ENCODE measurements around the gene KLHL29. TPM values are rescaled to one million over a fixed set of nuclear protein-coding genes. Genes with fewer than 3 reads are reported as not detected.
A peak's percentile ranks its signal among the peaks of the same experiment; 100 is the strongest.

The KLHL29 gene
- polyA plus RNA-seq, 3 donors = 0.03 TPM; not detected in 2

- Mint-ChIP-seq H3K9me3 (peaks cover 0 to 2% (median 0%) of the 10 kb centered on the region in 7 donors), H3K27ac (no peak overlapping the region), H3K27me3 (ENCODE audit: low read depth in 3 of 3) (peaks cover 28 to 51% (median 28%) of the 10 kb centered on the region in 3 donors), H3K4me1 (peaks cover 29% of the 10 kb centered on the region), H3K4me3 (no peak overlapping the region), H3K36me3 (no peaks in the 10 kb centered on the region)
- H3K4me1 ChIP-seq (ENCODE audit: control insufficient read depth in 1 of 2, insufficient read depth in 2 of 2, low read length in 2 of 2) = peaks cover 15% of the 10 kb centered on the region in 2 donors
- no peak overlapping the region for H2AFZ ChIP-seq (ENCODE audit: insufficient read depth, low read depth, low read length, poor library complexity, severe bottlenecking)
- no peak overlapping the region for H3K4me3 ChIP-seq (replicated peaks in 1 of 3; ENCODE audit: low read depth in 2 of 3, low read length in 3 of 3)
- H3K27ac ChIP-seq (ENCODE audit: low read depth in 1 of 2, low read length in 2 of 2) = no peak overlapping the region
- H3K27me3 ChIP-seq (ENCODE audit: control insufficient read depth in 2 of 2, insufficient read depth in 2 of 2, low read length in 2 of 2) = peaks cover 11 to 25% of the 10 kb centered on the region in 2 donors
- H3K79me2 ChIP-seq (ENCODE audit: insufficient read depth, low read length) = no peaks in the 10 kb centered on the region
- no peak for DNase-seq
- no peaks in the 10 kb centered on the region for H4K20me1 ChIP-seq (ENCODE audit: insufficient read depth, low read length)
- intact Hi-C loops (cut with micrococcal nuclease) = no loop called here
- TF ChIP-seq CTCF (IDR thresholded peaks at IDR 0.05) = no peak
- H3K9me3 ChIP-seq (replicated peaks in 1 of 2; ENCODE audit: control insufficient read depth in 1 of 2, insufficient read depth in 1 of 2, low read length in 2 of 2) = no peaks in the 10 kb centered on the region
- no peak overlapping the region for H3K9ac ChIP-seq (ENCODE audit: insufficient read depth, low read length, poor library complexity, severe bottlenecking)
- no peaks in the 10 kb centered on the region for H3K36me3 ChIP-seq (replicated peaks in 1 of 2; ENCODE audit: control insufficient read depth in 1 of 2, insufficient read depth in 2 of 2, low read length in 2 of 2)
- H3K4me2 ChIP-seq (replicated peaks; ENCODE audit: extremely low read depth, low read length, poor library complexity, severe bottlenecking) = no peak overlapping the region
- 77% methylated on average over 10 of the region's 14 CpGs for WGBS (ENCODE audit: insufficient coverage)
Measured at GRCh38 chr2:23449831-23450331, 64.9 kb downstream of the KLHL29 start.

- no peak overlapping the region for H3K9ac ChIP-seq (ENCODE audit: insufficient read depth, low read length, poor library complexity, severe bottlenecking)
- Mint-ChIP-seq H3K4me3 (peak overlapping the region in 1 of 2 donors; percentile 50), H3K27me3 (ENCODE audit: low read depth in 3 of 3) (peaks cover 23 to 44% (median 26%) of the 10 kb centered on the region in 3 donors), H3K9me3 (peaks cover 0 to 2% (median 0%) of the 10 kb centered on the region in 7 donors), H3K36me3 (no peaks in the 10 kb centered on the region), H3K27ac (no peak overlapping the region), H3K4me1 (peaks cover 33% of the 10 kb centered on the region)
- H3K27me3 ChIP-seq (ENCODE audit: control insufficient read depth in 2 of 2, insufficient read depth in 2 of 2, low read length in 2 of 2) = peaks cover 6 to 17% of the 10 kb centered on the region in 2 donors
- H2AFZ ChIP-seq (ENCODE audit: insufficient read depth, low read depth, low read length, poor library complexity, severe bottlenecking) = no peak overlapping the region
- no peaks in the 10 kb centered on the region for H3K9me3 ChIP-seq (replicated peaks in 1 of 2; ENCODE audit: control insufficient read depth in 1 of 2, insufficient read depth in 1 of 2, low read length in 2 of 2)
- H3K4me1 ChIP-seq (ENCODE audit: control insufficient read depth in 1 of 2, insufficient read depth in 2 of 2, low read length in 2 of 2) = peaks cover 15 to 16% of the 10 kb centered on the region in 2 donors
- no peak overlapping the region for H3K27ac ChIP-seq (ENCODE audit: low read depth in 1 of 2, low read length in 2 of 2)
- no peaks in the 10 kb centered on the region for H3K79me2 ChIP-seq (ENCODE audit: insufficient read depth, low read length)
- no peak overlapping the region for H3K4me2 ChIP-seq (replicated peaks; ENCODE audit: extremely low read depth, low read length, poor library complexity, severe bottlenecking)
- 67% methylated on average over 3 of the region's 5 CpGs for WGBS (ENCODE audit: insufficient coverage)
- no peak for TF ChIP-seq CTCF (IDR thresholded peaks at IDR 0.05)
- no peaks in the 10 kb centered on the region for H4K20me1 ChIP-seq (ENCODE audit: insufficient read depth, low read length)
- H3K36me3 ChIP-seq (replicated peaks in 1 of 2; ENCODE audit: control insufficient read depth in 1 of 2, insufficient read depth in 2 of 2, low read length in 2 of 2) = no peaks in the 10 kb centered on the region
- H3K4me3 ChIP-seq (replicated peaks in 1 of 3; ENCODE audit: low read depth in 2 of 3, low read length in 3 of 3) = no peak overlapping the region
- intact Hi-C loops (cut with micrococcal nuclease) = no loop called here
- no peak for DNase-seq
Measured at GRCh38 chr2:23452372-23452771, 67.4 kb downstream of the KLHL29 start.
